Measurements from ENCODE around the gene MARCHF4. TPM values are rescaled to one million over a fixed set of nuclear protein-coding genes. Genes with fewer than 3 reads are reported as not detected.

MARCHF4 gene
- total RNA-seq, 1 experiment from 2014 or later: 0.26 TPM

- H2BK12ac ChIP-seq (ENCODE audit: insufficient read length, low read depth, low read length): no peak overlapping the region
- H3K79me1 ChIP-seq (ENCODE audit: insufficient read depth, low read depth, low read length, poor library complexity, severe bottlenecking): no peaks in the 10 kb centered on the region
- H3K23ac ChIP-seq (ENCODE audit: insufficient read length, low read depth, low read length): no peak overlapping the region
- no peak overlapping the region for H4K91ac ChIP-seq (ENCODE audit: insufficient read length, low read depth, low read length)
- Mint-ChIP-seq H3K4me3 (peak overlapping the region; percentile 72 to 92), H3K27me3 (ENCODE audit: low read depth) (peaks cover 67% of the 10 kb centered on the region), H3K27ac (peak overlapping the region in 1 of 3 experiments; percentile 73; a peak in 2 of 7 replicates), H3K4me1 (peaks cover 25 to 41% of the 10 kb centered on the region in 2 experiments), H3K36me3 (ENCODE audit: insufficient read depth in 1 of 3, low read depth in 3 of 3) (no peaks in the 10 kb centered on the region), H3K9me3 (no peaks in the 10 kb centered on the region)
- H4K20me1 ChIP-seq (ENCODE audit: control insufficient read depth, insufficient read depth, insufficient read length): no peaks in the 10 kb centered on the region
- H3K18ac ChIP-seq (ENCODE audit: insufficient read length, low read depth, low read length): no peak overlapping the region
- no peak overlapping the region for H4K5ac ChIP-seq (ENCODE audit: insufficient read length, low read depth, low read length)
- H3K4me1 ChIP-seq (ENCODE audit: insufficient read depth, low read length): peaks cover 5% of the 10 kb centered on the region; the same call in 1 of the 2 replicates
- H3K23me2 ChIP-seq (ENCODE audit: insufficient read length, low read depth, low read length, poor library complexity, severe bottlenecking): peaks cover 20% of the 10 kb centered on the region
- no peak overlapping the region for H3K9ac ChIP-seq (ENCODE audit: extremely low read depth, insufficient read length, low read length)
- no peak overlapping the region for H3K4ac ChIP-seq (ENCODE audit: low read depth, low read length)
- no peak overlapping the region for H2AK5ac ChIP-seq (ENCODE audit: insufficient read length, low read length)
- peaks cover 6% of the 10 kb centered on the region; the same call in 1 of the 2 replicates for H3K27me3 ChIP-seq (ENCODE audit: insufficient read depth, low read length)
- H2BK120ac ChIP-seq (ENCODE audit: low read depth, low read length, poor library complexity, severe bottlenecking): no peak overlapping the region
- 0 out of 2 replicates have a peak overlapping the region, but pooled peaks have one; percentile 11 for H3K14ac ChIP-seq (ENCODE audit: insufficient read depth, low read length)
- H2BK15ac ChIP-seq (ENCODE audit: low read depth, low read length): no peak overlapping the region
- H2BK5ac ChIP-seq (ENCODE audit: insufficient read length, low read length): no peak overlapping the region
- H3K9me3 ChIP-seq (ENCODE audit: control insufficient read depth, low read depth, low read length): no peaks in the 10 kb centered on the region
- H2AFZ ChIP-seq (ENCODE audit: low read length): no peak overlapping the region
- no peak overlapping the region for H3K27ac ChIP-seq (ENCODE audit: insufficient read length, low read depth, low read length)
- no peak for TF ChIP-seq CTCF (conservative IDR thresholded peaks at IDR 0.05)
- no CpG with 5 or more reads among the region's 53 CpGs for WGBS (ENCODE audit: extremely low coverage, insufficient read length, low lambda C conversion rate)
- no peak overlapping the region for H3T11ph ChIP-seq (ENCODE audit: low read length)
- peak; percentile 42 for DNase-seq
- no peaks in the 10 kb centered on the region for H3K79me2 ChIP-seq (ENCODE audit: insufficient read depth, low read length)
- no peak overlapping the region for H4K8ac ChIP-seq (replicated peaks; ENCODE audit: insufficient read length, low read depth, low read length)
- H2BK20ac ChIP-seq (ENCODE audit: low read depth, low read length, poor library complexity, severe bottlenecking): no peak overlapping the region
- H3K56ac ChIP-seq (ENCODE audit: insufficient read length, low read depth, low read length): no peak overlapping the region
- peak overlapping the region; percentile 96 for H3K4me2 ChIP-seq (ENCODE audit: insufficient read depth, insufficient read length, low read length)
Observed at GRCh38 chr2:216370961-216371712, 1.1 kb downstream of the MARCHF4 start.
